GM23338 (cell line): ENCODE results near the gene RIOK1. TPM values are rescaled to one million over a fixed set of nuclear protein-coding genes. Genes with fewer than 3 reads are reported as not detected.

Experiments
- ATAC-seq: fragments of 200-7000 bp; cut with Tn5 transposase; 3 replicates; pipeline ENCODE4 v1.9.1; 2020
- DNase-seq: peaks from one replicate; pipeline ENCODE4 v3.0.0-alpha.2; 2015; ENCODE audit warnings: low spot score
- H2AFZ ChIP-seq: fragments of 200-600 bp; sonication (generic); 2 replicates; pipeline ENCODE4 v1.8.0; 2016; ENCODE audit warnings: antibody characterized with exemption, mild to moderate bottlenecking, moderate library complexity
- H3F3A ChIP-seq: fragments of 200-600 bp; sonication (generic); replicated peaks from 2 replicates; pipeline ENCODE4 v1.8.0; 2017; ENCODE audit warnings: antibody characterized with exemption, mixed run types, low read depth
- H3K27ac ChIP-seq: fragments of 200-600 bp; sonication (generic); 2 replicates; pipeline ENCODE4 v1.6.1; 2016; ENCODE audit warnings: low read depth
- H3K27me3 ChIP-seq: fragments of 200-600 bp; sonication (generic); 2 replicates; pipeline ENCODE4 v1.8.0; 2016; ENCODE audit warnings: mild to moderate bottlenecking, mixed run types, moderate library complexity; ENCODE audit not compliant: insufficient read depth
- H3K36me3 ChIP-seq: fragments of 200-600 bp; sonication (generic); 2 replicates; pipeline ENCODE4 v1.8.0; 2016; ENCODE audit warnings: mild to moderate bottlenecking; ENCODE audit not compliant: insufficient read depth
- H3K4me1 ChIP-seq: fragments of 200-600 bp; sonication (generic); 2 replicates; pipeline ENCODE4 v1.8.0; 2016; ENCODE audit warnings: mild to moderate bottlenecking, moderate library complexity; ENCODE audit not compliant: insufficient read depth
- H3K4me2 ChIP-seq: fragments of 200-600 bp; sonication (generic); 2 replicates; pipeline ENCODE4 v1.7.1; 2017; ENCODE audit warnings: mixed run types
- H3K4me3 ChIP-seq: fragments of 200-600 bp; sonication (generic); 2 replicates; pipeline ENCODE4 v1.6.1; 2016; ENCODE audit warnings: mixed run types
- H3K79me2 ChIP-seq: fragments of 200-600 bp; sonication (generic); replicated peaks from 2 replicates; pipeline ENCODE4 v1.8.0; 2017; ENCODE audit warnings: mild to moderate bottlenecking; ENCODE audit not compliant: insufficient read depth
- H3K9me2 ChIP-seq: fragments of 200-600 bp; sonication (generic); 2 replicates; pipeline ENCODE4 v1.8.0; 2017; ENCODE audit not compliant: insufficient read depth
- H4K20me1 ChIP-seq: fragments of 200-600 bp; sonication (generic); replicated peaks from 2 replicates; pipeline ENCODE4 v1.8.0; 2017; ENCODE audit warnings: mild to moderate bottlenecking; ENCODE audit not compliant: insufficient read depth
- H3K27ac Mint-ChIP-seq: 2 replicates; pipeline ENCODE4 v1.8.0; 2020; ENCODE audit warnings: inconsistent platforms, mild to moderate bottlenecking, moderate library complexity, mixed read lengths
- H3K27me3 Mint-ChIP-seq: 3 replicates; pipeline ENCODE4 v1.8.0; 2022; ENCODE audit warnings: low read depth, mild to moderate bottlenecking, moderate library complexity, mixed read lengths, inconsistent platforms; ENCODE audit not compliant: insufficient read depth, poor library complexity
- H3K36me3 Mint-ChIP-seq: 3 replicates; pipeline ENCODE4 v1.8.0; 2021; ENCODE audit warnings: low read depth, mild to moderate bottlenecking, inconsistent platforms, moderate library complexity, mixed read lengths
- H3K4me1 Mint-ChIP-seq: 3 replicates; pipeline ENCODE4 v1.8.0; 2020; ENCODE audit warnings: mild to moderate bottlenecking, inconsistent platforms, mixed read lengths
- H3K4me3 Mint-ChIP-seq: 3 replicates; pipeline ENCODE4 v1.8.0; 2021; ENCODE audit warnings: moderate library complexity, mild to moderate bottlenecking, inconsistent platforms, mixed read lengths
- H3K9me3 Mint-ChIP-seq: 3 replicates; pipeline ENCODE4 v1.8.0; 2020; ENCODE audit warnings: moderate library complexity, mild to moderate bottlenecking, inconsistent platforms, mixed read lengths
- CREB1 ChIP-seq: fragments of 250-450 bp; sonication (Bioruptor Pico); IDR thresholded peaks from 2 replicates; pipeline ENCODE4 v1.5.0; 2020; ENCODE audit warnings: low read depth, mild to moderate bottlenecking, moderate library complexity
- EZH2 ChIP-seq: fragments of 200-600 bp; sonication (generic); IDR thresholded peaks from one replicate; pipeline ENCODE4 v1.8.0; 2017; ENCODE audit warnings: antibody characterized with exemption, mild to moderate bottlenecking, low read depth; ENCODE audit not compliant: unreplicated experiment
- EZH2phosphoT487 ChIP-seq: fragments of 200-600 bp; sonication (generic); IDR thresholded peaks from one replicate; pipeline ENCODE4 v1.8.1; 2018; ENCODE audit warnings: antibody characterized with exemption; ENCODE audit not compliant: unreplicated experiment
- JUNB ChIP-seq: IDR thresholded peaks from one replicate; pipeline ENCODE4 v1.6.1; 2016; ENCODE audit warnings: antibody characterized with exemption; ENCODE audit not compliant: unreplicated experiment
- NANOG ChIP-seq: IDR thresholded peaks from 2 replicates; pipeline ENCODE4 v1.6.1; 2016; ENCODE audit warnings: antibody characterized with exemption, borderline replicate concordance
- POLR2AphosphoS5 ChIP-seq: IDR thresholded peaks from 2 replicates; pipeline ENCODE4 v1.6.1; 2016; ENCODE audit warnings: antibody characterized with exemption, low read depth
- STAT1 ChIP-seq: IDR thresholded peaks from one replicate; pipeline ENCODE4 v1.6.1; 2016; ENCODE audit warnings: antibody characterized with exemption; ENCODE audit not compliant: unreplicated experiment
- ZNF114 ChIP-seq: fragments of 250-450 bp; sonication (Bioruptor Pico); IDR thresholded peaks from 2 replicates; pipeline ENCODE4 v1.5.0; 2020; ENCODE audit warnings: mild to moderate bottlenecking, moderate library complexity
- ZNF331 ChIP-seq: fragments of 250-450 bp; sonication (Bioruptor Pico); IDR thresholded peaks from 2 replicates; pipeline ENCODE4 v1.5.0; 2020; ENCODE audit warnings: low read depth, mild to moderate bottlenecking, moderate library complexity
- polyA plus RNA-seq: library from polyadenylated mRNA; unstranded; fragments of >200 nt; fragmentation: Nextera tagmentation; extraction: Ambion mirVana; gene quantifications from 2 replicates; pipeline ENCODE4 v1.2.1, GENCODE V29; 2016
- total RNA-seq: library from RNA; depleted of rRNA; stranded (reverse); fragments of >200 nt; shearing (Covaris generic); gene quantifications from 2 replicates; pipeline ENCODE4 v1.2.3, GENCODE V29; 2014
- TF ChIP-seq, protein P1 (sequence below), 2 experiments: fragments of 200-600 bp in 1 of 2; sonication (generic) in 1 of 2; conservative IDR thresholded peaks; 2 replicates each; pipeline versions ENCODE4 v1.5.1 to v1.6.1; 2016 to 2017; ENCODE audit warnings: antibody characterized with exemption in 2 of 2, low read depth in 2 of 2, mild to moderate bottlenecking in 2 of 2, moderate library complexity in 1 of 2
- TF ChIP-seq, protein P2 (sequence below): fragments of 250-450 bp; sonication (Bioruptor Pico); IDR thresholded peaks from 2 replicates; pipeline ENCODE4 v1.5.0; 2020; ENCODE audit warnings: mild to moderate bottlenecking, moderate library complexity
- TF ChIP-seq, protein P3 (sequence below): IDR thresholded peaks from 2 replicates; pipeline ENCODE4 v1.6.1; 2016; ENCODE audit warnings: antibody characterized with exemption
- TF ChIP-seq, protein P4 (sequence below): IDR thresholded peaks from one replicate; pipeline ENCODE4 v1.6.1; 2018; ENCODE audit warnings: antibody characterized with exemption; ENCODE audit not compliant: unreplicated experiment

RIOK1 gene
- total and polyA plus RNA-seq, 2 experiments from 2014 or later = 15.5 to 34.3 TPM

DNA sequence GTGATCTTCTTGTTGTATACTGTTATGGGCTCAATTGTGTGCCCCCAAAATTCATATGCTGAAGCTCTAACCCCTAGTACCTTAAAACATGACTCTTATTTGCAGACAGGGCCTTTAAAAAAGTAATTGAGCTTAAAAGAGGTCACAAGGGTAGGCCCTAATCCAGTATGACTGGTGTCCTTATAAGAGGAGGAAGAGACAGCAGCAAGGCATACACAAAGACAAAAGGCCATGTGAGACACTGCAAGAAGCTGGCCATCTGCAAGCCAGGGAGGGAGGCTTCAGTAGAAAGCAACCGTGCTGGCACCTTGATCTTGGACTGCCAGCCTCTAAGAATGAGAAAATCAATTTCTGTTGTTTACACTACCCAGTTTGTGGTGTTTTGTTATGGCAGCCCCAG is 8.5 kb upstream of the RIOK1 start:
- Histone ChIP-seq H3K27me3 (no peaks in the 10 kb centered on the region), H3K27ac (no peak overlapping the region), H3K4me2 (no peak overlapping the region), H4K20me1 (no peaks in the 10 kb centered on the region), H3K36me3 (no peaks in the 10 kb centered on the region), H2AFZ (peak overlapping the region; percentile 63; the same call in 1 of the 2 replicates), H3K4me1 (no peaks in the 10 kb centered on the region), H3K79me2 (no peaks in the 10 kb centered on the region), H3F3A (no peaks in the 10 kb centered on the region), H3K9me2 (no peaks in the 10 kb centered on the region), H3K4me3 (no peak overlapping the region)
- TF ChIP-seq, protein P1, sequence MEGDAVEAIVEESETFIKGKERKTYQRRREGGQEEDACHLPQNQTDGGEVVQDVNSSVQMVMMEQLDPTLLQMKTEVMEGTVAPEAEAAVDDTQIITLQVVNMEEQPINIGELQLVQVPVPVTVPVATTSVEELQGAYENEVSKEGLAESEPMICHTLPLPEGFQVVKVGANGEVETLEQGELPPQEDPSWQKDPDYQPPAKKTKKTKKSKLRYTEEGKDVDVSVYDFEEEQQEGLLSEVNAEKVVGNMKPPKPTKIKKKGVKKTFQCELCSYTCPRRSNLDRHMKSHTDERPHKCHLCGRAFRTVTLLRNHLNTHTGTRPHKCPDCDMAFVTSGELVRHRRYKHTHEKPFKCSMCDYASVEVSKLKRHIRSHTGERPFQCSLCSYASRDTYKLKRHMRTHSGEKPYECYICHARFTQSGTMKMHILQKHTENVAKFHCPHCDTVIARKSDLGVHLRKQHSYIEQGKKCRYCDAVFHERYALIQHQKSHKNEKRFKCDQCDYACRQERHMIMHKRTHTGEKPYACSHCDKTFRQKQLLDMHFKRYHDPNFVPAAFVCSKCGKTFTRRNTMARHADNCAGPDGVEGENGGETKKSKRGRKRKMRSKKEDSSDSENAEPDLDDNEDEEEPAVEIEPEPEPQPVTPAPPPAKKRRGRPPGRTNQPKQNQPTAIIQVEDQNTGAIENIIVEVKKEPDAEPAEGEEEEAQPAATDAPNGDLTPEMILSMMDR (conservative IDR thresholded peaks at IDR 0.05; ENCODE audit: low read depth in 2 of 2) = no peak
- TF ChIP-seq, protein P2, sequence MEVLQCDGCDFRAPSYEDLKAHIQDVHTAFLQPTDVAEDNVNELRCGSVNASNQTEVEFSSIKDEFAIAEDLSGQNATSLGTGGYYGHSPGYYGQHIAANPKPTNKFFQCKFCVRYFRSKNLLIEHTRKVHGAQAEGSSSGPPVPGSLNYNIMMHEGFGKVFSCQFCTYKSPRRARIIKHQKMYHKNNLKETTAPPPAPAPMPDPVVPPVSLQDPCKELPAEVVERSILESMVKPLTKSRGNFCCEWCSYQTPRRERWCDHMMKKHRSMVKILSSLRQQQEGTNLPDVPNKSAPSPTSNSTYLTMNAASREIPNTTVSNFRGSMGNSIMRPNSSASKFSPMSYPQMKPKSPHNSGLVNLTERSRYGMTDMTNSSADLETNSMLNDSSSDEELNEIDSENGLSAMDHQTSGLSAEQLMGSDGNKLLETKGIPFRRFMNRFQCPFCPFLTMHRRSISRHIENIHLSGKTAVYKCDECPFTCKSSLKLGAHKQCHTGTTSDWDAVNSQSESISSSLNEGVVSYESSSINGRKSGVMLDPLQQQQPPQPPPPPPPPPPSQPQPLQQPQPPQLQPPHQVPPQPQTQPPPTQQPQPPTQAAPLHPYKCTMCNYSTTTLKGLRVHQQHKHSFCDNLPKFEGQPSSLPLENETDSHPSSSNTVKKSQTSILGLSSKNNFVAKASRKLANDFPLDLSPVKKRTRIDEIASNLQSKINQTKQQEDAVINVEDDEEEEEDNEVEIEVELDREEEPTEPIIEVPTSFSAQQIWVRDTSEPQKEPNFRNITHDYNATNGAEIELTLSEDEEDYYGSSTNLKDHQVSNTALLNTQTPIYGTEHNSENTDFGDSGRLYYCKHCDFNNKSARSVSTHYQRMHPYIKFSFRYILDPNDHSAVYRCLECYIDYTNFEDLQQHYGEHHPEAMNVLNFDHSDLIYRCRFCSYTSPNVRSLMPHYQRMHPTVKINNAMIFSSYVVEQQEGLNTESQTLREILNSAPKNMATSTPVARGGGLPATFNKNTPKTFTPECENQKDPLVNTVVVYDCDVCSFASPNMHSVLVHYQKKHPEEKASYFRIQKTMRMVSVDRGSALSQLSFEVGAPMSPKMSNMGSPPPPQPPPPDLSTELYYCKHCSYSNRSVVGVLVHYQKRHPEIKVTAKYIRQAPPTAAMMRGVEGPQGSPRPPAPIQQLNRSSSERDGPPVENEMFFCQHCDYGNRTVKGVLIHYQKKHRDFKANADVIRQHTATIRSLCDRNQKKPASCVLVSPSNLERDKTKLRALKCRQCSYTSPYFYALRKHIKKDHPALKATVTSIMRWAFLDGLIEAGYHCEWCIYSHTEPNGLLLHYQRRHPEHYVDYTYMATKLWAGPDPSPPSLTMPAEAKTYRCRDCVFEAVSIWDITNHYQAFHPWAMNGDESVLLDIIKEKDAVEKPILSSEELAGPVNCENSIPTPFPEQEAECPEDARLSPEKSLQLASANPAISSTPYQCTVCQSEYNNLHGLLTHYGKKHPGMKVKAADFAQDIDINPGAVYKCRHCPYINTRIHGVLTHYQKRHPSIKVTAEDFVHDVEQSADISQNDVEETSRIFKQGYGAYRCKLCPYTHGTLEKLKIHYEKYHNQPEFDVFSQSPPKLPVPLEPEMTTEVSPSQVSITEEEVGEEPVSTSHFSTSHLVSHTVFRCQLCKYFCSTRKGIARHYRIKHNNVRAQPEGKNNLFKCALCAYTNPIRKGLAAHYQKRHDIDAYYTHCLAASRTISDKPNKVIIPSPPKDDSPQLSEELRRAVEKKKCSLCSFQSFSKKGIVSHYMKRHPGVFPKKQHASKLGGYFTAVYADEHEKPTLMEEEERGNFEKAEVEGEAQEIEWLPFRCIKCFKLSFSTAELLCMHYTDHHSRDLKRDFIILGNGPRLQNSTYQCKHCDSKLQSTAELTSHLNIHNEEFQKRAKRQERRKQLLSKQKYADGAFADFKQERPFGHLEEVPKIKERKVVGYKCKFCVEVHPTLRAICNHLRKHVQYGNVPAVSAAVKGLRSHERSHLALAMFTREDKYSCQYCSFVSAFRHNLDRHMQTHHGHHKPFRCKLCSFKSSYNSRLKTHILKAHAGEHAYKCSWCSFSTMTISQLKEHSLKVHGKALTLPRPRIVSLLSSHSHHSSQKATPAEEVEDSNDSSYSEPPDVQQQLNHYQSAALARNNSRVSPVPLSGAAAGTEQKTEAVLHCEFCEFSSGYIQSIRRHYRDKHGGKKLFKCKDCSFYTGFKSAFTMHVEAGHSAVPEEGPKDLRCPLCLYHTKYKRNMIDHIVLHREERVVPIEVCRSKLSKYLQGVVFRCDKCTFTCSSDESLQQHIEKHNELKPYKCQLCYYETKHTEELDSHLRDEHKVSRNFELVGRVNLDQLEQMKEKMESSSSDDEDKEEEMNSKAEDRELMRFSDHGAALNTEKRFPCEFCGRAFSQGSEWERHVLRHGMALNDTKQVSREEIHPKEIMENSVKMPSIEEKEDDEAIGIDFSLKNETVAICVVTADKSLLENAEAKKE (CRISPR knock-in tag) = no peak
- no peak for TF ChIP-seq ZNF331 (CRISPR knock-in tag)
- no peak for TF ChIP-seq STAT1
- no peak for TF ChIP-seq EZH2phosphoT487
- no peak for TF ChIP-seq JUNB
- no peak for TF ChIP-seq ZNF114 (CRISPR knock-in tag)
- no peak for TF ChIP-seq EZH2
- TF ChIP-seq CREB1 (CRISPR knock-in tag) = no peak
- TF ChIP-seq POLR2AphosphoS5 = no peak
- no peak for TF ChIP-seq NANOG
- TF ChIP-seq, protein P3, sequence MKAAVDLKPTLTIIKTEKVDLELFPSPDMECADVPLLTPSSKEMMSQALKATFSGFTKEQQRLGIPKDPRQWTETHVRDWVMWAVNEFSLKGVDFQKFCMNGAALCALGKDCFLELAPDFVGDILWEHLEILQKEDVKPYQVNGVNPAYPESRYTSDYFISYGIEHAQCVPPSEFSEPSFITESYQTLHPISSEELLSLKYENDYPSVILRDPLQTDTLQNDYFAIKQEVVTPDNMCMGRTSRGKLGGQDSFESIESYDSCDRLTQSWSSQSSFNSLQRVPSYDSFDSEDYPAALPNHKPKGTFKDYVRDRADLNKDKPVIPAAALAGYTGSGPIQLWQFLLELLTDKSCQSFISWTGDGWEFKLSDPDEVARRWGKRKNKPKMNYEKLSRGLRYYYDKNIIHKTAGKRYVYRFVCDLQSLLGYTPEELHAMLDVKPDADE = no peak
- TF ChIP-seq, protein P4, sequence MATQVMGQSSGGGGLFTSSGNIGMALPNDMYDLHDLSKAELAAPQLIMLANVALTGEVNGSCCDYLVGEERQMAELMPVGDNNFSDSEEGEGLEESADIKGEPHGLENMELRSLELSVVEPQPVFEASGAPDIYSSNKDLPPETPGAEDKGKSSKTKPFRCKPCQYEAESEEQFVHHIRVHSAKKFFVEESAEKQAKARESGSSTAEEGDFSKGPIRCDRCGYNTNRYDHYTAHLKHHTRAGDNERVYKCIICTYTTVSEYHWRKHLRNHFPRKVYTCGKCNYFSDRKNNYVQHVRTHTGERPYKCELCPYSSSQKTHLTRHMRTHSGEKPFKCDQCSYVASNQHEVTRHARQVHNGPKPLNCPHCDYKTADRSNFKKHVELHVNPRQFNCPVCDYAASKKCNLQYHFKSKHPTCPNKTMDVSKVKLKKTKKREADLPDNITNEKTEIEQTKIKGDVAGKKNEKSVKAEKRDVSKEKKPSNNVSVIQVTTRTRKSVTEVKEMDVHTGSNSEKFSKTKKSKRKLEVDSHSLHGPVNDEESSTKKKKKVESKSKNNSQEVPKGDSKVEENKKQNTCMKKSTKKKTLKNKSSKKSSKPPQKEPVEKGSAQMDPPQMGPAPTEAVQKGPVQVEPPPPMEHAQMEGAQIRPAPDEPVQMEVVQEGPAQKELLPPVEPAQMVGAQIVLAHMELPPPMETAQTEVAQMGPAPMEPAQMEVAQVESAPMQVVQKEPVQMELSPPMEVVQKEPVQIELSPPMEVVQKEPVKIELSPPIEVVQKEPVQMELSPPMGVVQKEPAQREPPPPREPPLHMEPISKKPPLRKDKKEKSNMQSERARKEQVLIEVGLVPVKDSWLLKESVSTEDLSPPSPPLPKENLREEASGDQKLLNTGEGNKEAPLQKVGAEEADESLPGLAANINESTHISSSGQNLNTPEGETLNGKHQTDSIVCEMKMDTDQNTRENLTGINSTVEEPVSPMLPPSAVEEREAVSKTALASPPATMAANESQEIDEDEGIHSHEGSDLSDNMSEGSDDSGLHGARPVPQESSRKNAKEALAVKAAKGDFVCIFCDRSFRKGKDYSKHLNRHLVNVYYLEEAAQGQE = no peak
- no peaks in the 10 kb centered on the region; the same call in 2 of the 3 replicates for H3K4me1 Mint-ChIP-seq
- H3K9me3 Mint-ChIP-seq = no peaks in the 10 kb centered on the region
- H3K27ac Mint-ChIP-seq = no peak overlapping the region
- DNase-seq (no peak), ATAC-seq (no peak)
- H3K4me3 Mint-ChIP-seq = no peak overlapping the region
- no peaks in the 10 kb centered on the region for H3K27me3 Mint-ChIP-seq
- H3K36me3 Mint-ChIP-seq = no peaks in the 10 kb centered on the region
